Heart right ventricle (tissue), 16 donors: ENCODE measurements around the gene TTC38. TPM values are rescaled to one million over a fixed set of nuclear protein-coding genes. Genes with fewer than 3 reads are reported as not detected.

Experiments
- ATAC-seq, 8 donors: fragments of 200-7000 bp; cut with Tn5 transposase; one replicate each; pipeline ENCODE4 v1.9.1; 2020; ENCODE audit warnings: mild to moderate bottlenecking in 8 of 8, moderate library complexity in 8 of 8, moderate number of reproducible peaks in 1 of 8
- DNase-seq, 2 donors: peaks; one replicate each; pipeline ENCODE4 v3.0.0-alpha.2; 2020
- H3K27ac ChIP-seq, 10 donors: fragments of 200-600 bp; sonication (generic) in 2 of 10; one replicate each; pipeline versions ENCODE4 v1.5.0 to v1.8.0; 2020 to 2022; ENCODE audit warnings: mild to moderate bottlenecking in 3 of 10
- H3K27me3 ChIP-seq, 7 donors: fragments of 200-600 bp; one replicate each; pipeline ENCODE4 v1.8.0; 2021 to 2022; ENCODE audit warnings: mild to moderate bottlenecking in 2 of 7
- H3K36me3 ChIP-seq, 9 donors: fragments of 200-600 bp; sonication (generic) in 1 of 9; one replicate each; pipeline versions ENCODE4 v1.5.0 to v1.8.0; 2020 to 2022; ENCODE audit warnings: mild to moderate bottlenecking in 2 of 9
- H3K4me1 ChIP-seq, 9 donors: fragments of 200-600 bp; sonication (generic) in 1 of 9; one replicate each; pipeline versions ENCODE4 v1.5.0 to v1.8.0; 2020 to 2022; ENCODE audit warnings: mild to moderate bottlenecking in 4 of 9
- H3K4me3 ChIP-seq, 10 donors: fragments of 200-600 bp; sonication (generic) in 2 of 10; one replicate each; pipeline versions ENCODE4 v1.5.0 to v1.8.0; 2020 to 2022; ENCODE audit warnings: mild to moderate bottlenecking in 7 of 10, moderate library complexity in 2 of 10
- H3K9me3 ChIP-seq, 11 donors: fragments of 200-600 bp in 10 of 11; sonication (generic) in 2 of 11; one replicate each; pipeline versions ENCODE4 v1.5.0 to v1.8.0; 2013 to 2022; ENCODE audit warnings: mild to moderate bottlenecking in 2 of 11, control low read depth in 1 of 11, moderate library complexity in 1 of 11
- WGBS, 2 donors: extraction: QIAGEN DNeasy Blood & Tissue Kit; methylation state at CpG; one replicate each; pipeline ENCODE4 v1.1.7; 2013; ENCODE audit warnings: inconsistent platforms in 1 of 2; 5-methylcytosine and 5-hydroxymethylcytosine counted together
- intact Hi-C, 10 donors: fragments of 100-400 bp; cut with DNase I; formaldehyde crosslinking; loops; one replicate each; pipeline versions ENCODE4 v1.11.1 to v1.14.2; 2022
- polyA plus RNA-seq, 2 donors: library from polyadenylated mRNA; stranded (reverse); fragments of 200-250 nt; gene quantifications; one replicate each; pipeline ENCODE4 v1.2.3, GENCODE V29; 2013
- total RNA-seq, 10 donors: library from RNA; stranded (reverse); fragmentation: NEBNext Ultra II Directional in 3 of 10; extraction: Animal tissue kit (Norgen Biotek cat#: 25700) in 3 of 10; gene quantifications; one replicate each; pipeline versions ENCODE4 v1.2.1 to v1.2.4, GENCODE V29; 2021 to 2023
- TF ChIP-seq, protein P1 (sequence below), 9 donors: fragments of 200-600 bp; sonication (generic) in 2 of 9; IDR thresholded peaks; one replicate each; pipeline versions ENCODE4 v1.5.0 to v1.8.0; 2021 to 2022; ENCODE audit warnings: antibody characterized with exemption in 9 of 9, mild to moderate bottlenecking in 5 of 9, moderate library complexity in 1 of 9
- donor health status: Arrhythmogenic right ventricular cardiomyopathy.
- donor health status: ischemic (EF 13 %, LVEDD 7.1; RV severe dilation, severe dysfunction).
- donor health status: healthy with polysubstance abuse.
- donor health status: DM: no; HTN: yes; CAD: no.
- donor health status: DM: no; HTN: no; CAD: no.
- donor health status: ischemic (EF 25% LVEDD 6.9; RV normal size, moderate dysfunction).
- donor health status: ischemic (EF 25% LVEDD 5.7; RV mildly dilated, moderate dysfunction).
- donor health status: healthy.
- donor health status: DM: yes; HTN: yes; CAD: no.
- donor health status: Ischemic cardiomyopathy.
- donor health status: ischemic (EF 35%, LVEDD 5.7; RV mildly dilated, moderate dysfunction).
- donor health status: nonischemic (EF 11% LVEDD 7.7; RV severe dilation, severe dysfunction).
- donor health status: DM: yes; HTN: yes; CAD: no.
- donor health status: PGD.
- donor health status: ischemic (EF 29% LVEDD 5.4; RV normal size, mild dysfunction).
- donor health status: nonischemic (EF 23%, LVEDD 6.1; RV moderate dilation, normal function).

Gene TTC38
- total and polyA plus RNA-seq, 12 donors, result 20.5 to 29.2 (median 26.1) TPM

DNA sequence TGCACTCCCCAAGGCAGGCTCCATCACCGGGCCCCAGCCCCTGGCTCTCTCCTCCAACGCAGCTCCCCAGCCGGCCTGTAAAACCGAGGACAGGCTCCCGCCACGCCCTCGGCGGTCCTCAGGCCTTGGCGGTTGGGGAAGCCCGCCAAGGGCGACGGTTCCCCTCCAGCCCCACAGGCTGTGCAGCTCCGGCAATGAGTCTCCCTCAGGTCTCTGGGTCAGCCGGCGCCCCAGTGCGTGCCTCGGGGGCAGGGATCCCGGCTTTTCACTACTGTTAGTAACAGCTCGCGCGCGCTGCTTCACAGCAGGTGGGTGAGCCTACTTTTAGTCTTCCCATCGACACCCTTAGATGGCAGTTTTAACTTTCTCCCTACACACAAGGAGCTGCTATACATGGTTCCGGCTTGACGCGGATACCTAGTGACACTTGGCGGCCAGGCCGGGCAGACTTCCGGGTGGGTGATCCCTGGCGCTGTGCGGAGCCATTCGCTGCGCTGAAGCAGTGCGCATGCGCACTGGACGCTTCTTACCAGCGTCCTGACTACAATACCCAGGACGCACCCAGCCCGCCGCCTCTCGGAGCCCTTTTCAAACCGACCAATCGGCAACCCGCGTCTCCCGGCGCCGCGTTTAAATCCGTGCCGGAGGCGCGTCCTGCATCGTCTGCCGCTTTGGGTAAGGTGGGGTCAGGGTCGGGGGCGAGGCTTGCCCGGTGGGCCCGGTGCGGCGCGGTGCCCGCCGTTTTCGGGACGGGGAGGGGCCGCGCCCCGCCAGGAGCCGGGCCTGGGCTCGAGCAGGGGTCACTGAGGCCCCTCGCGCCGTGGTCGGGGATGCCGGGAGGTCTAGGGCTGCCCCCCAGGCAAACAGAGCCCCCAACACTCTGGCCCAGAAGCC is 28.7 kb downstream of the TTC38 start, which contains the start of gene GTSE1:
GTSE1 (plus strand) TSS at position 614 of the 894 bp plus-strand sequence. CDS start 531 bp downstream, outside the sequence.
- peaks cover 0 to 27% (median 20%) of the 10 kb centered on the region in 9 donors for H3K36me3 ChIP-seq
- 1 to 2% methylated on average over 73 to 76 of the region's 76 CpGs for WGBS, 2 donors
- ATAC-seq (peak; percentile 97 to 99 (median 98)), DNase-seq (peak; percentile 97 to 99)
- H3K27ac ChIP-seq, result peak within 1 kb of the TSS; percentile 89 to 97 (median 91)
- no peaks in the 10 kb centered on the region for H3K27me3 ChIP-seq
- TF ChIP-seq, protein P1, sequence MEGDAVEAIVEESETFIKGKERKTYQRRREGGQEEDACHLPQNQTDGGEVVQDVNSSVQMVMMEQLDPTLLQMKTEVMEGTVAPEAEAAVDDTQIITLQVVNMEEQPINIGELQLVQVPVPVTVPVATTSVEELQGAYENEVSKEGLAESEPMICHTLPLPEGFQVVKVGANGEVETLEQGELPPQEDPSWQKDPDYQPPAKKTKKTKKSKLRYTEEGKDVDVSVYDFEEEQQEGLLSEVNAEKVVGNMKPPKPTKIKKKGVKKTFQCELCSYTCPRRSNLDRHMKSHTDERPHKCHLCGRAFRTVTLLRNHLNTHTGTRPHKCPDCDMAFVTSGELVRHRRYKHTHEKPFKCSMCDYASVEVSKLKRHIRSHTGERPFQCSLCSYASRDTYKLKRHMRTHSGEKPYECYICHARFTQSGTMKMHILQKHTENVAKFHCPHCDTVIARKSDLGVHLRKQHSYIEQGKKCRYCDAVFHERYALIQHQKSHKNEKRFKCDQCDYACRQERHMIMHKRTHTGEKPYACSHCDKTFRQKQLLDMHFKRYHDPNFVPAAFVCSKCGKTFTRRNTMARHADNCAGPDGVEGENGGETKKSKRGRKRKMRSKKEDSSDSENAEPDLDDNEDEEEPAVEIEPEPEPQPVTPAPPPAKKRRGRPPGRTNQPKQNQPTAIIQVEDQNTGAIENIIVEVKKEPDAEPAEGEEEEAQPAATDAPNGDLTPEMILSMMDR (IDR thresholded peaks at IDR 0.05), result peak in 6 of 9 donors; percentile 26 to 62 (median 49)
- H3K4me3 ChIP-seq, result peak within 1 kb of the TSS; percentile 43 to 76 (median 63)
- H3K4me1 ChIP-seq, result peaks cover 11 to 45% (median 18%) of the 10 kb centered on the region in 9 donors
- H3K9me3 ChIP-seq, result peaks cover 0 to 8% (median 0%) of the 10 kb centered on the region in 11 donors
- intact Hi-C loops, result loop anchor here in 4 of 10 donors (5.0 kb wide), 5 partner anchors 44 to 284 kb away; partner anchors contain the start of gene CDPF1 (in 2 of the 4)

DNA sequence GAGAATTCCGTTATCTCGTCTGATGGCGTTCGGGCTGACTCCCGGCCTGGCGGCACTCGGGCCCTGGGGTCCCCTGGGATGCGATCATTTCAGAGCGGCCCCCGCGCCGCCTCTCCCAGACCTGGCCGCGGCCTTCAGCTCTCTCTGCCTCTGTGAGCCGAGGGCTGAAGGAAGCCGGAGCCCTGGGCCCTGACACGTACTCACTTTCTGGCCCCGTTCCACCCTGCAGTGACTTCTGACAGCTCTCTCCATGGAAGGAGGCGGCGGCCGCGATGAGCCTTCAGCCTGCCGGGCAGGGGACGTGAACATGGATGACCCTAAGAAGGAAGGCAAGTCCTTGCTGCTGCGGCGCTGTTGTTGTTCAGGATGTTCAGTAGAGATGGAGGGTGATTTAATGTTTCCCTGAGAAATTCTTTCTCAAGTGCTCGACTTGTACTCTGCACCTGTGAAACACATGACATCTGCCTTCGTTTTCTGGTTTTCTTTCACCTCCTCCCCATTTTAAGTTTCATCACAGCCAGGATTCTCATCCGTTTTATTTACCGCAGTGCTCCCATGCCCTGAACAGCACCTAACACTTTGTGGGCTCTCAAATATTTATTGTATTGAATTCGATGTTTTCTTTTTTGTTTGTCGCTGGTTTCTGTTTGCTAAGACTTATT is 29.5 kb downstream of the TTC38 start:
- DNase-seq, result no peak
- peak in 2 of 8 donors; percentile 3 to 15 for ATAC-seq
- intact Hi-C loops, result loop anchor here in 4 of 10 donors (5.0 kb wide), 5 partner anchors 45 to 285 kb away; partner anchors contain the start of gene CDPF1 (in 2 of the 4)

DNA sequence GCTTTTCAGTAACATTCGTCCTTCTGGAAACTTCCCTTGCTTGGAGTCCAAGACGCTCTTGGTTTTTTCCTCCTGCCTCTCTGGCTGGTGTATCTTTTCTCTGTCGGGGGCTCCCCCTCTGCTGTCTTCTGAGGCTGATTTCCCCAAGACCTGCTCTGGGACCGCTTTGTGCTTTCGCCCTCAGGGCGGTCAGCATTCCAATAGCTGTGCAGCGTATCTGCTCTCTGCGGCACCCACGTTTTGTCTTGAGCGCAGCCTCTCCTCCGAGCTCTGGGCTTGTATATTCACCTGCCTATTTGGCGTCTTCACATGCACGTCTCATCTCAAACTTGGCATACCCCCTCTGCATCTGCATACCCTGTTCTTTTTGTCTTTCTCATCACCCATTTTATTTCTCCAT is 31.3 kb downstream of the TTC38 start:
- Histone ChIP-seq H3K4me1 (peaks cover 11 to 34% (median 18%) of the 10 kb centered on the region in 9 donors), H3K27ac (no peak overlapping the region), H3K9me3 (no peaks in the 10 kb centered on the region), H3K36me3 (peaks cover 0 to 3% (median 0%) of the 10 kb centered on the region in 9 donors), H3K27me3 (no peaks in the 10 kb centered on the region), H3K4me3 (peak overlapping the region in 2 of 10 donors; percentile 11 to 24)
- TF ChIP-seq, protein P1 (IDR thresholded peaks at IDR 0.05), result no peak
- no peak for ATAC-seq
- no peak for DNase-seq
- intact Hi-C loops, result loop anchor here in 4 of 10 donors (5.0 kb wide), 5 partner anchors 47 to 287 kb away; partner anchors contain the start of gene CDPF1 (in 2 of the 4)
- 78 to 79% methylated on average over 13 of the region's 13 CpGs for WGBS, 2 donors

More for the DNA sequence above, 29.5 kb downstream of the TTC38 start:
- peaks cover 0 to under 1% (median 0%) of the 10 kb centered on the region in 11 donors for H3K9me3 ChIP-seq
- peaks cover 11 to 45% (median 18%) of the 10 kb centered on the region in 9 donors for H3K4me1 ChIP-seq
- TF ChIP-seq, protein P1 (IDR thresholded peaks at IDR 0.05), result no peak
- H3K36me3 ChIP-seq, result peaks cover 0 to 19% (median 12%) of the 10 kb centered on the region in 9 donors
- WGBS, 2 donors, result 6% methylated on average over 32 of the region's 32 CpGs
- H3K27ac ChIP-seq, result peak overlapping the region in 2 of 10 donors; percentile 35 to 96
- peak overlapping the region; percentile 32 to 76 (median 63) for H3K4me3 ChIP-seq
- no peaks in the 10 kb centered on the region for H3K27me3 ChIP-seq

DNA sequence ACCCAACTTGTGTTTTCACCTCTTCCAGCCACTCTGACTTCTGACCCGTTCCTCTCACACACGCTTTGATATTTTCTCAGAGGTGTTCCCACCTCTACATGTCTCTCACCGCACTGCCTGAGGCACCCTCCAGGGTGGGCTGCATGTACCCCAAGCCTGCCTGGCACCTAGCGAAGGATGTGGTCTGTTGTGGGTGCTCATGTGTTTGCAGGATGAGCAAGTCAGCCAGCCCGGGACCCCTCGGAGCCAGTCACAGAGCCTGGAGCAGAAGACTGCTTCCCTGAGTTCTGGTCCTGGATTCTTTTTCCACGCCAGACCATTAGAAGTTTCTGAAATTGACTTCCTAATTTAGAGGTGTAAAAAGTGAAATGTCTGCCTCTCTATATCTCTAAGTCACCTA is 32.7 kb downstream of the TTC38 start:
- H3K4me3 ChIP-seq, result no peak overlapping the region
- no peak overlapping the region for H3K27ac ChIP-seq
- TF ChIP-seq, protein P1 (IDR thresholded peaks at IDR 0.05), result no peak
- ATAC-seq, result no peak
- peaks cover 0 to 3% (median 0%) of the 10 kb centered on the region in 9 donors for H3K36me3 ChIP-seq
- WGBS, 2 donors, result 95 to 99% methylated on average over 7 of the region's 7 CpGs
- no peak for DNase-seq
- intact Hi-C loops, result loop anchor here in 2 of 10 donors (5.0 kb wide), 3 partner anchors 33 to 308 kb away; partner anchors contain the start of gene TTC38 (in 1 of the 2)
- H3K27me3 ChIP-seq, result no peaks in the 10 kb centered on the region
- H3K4me1 ChIP-seq, result peaks cover 11 to 29% (median 17%) of the 10 kb centered on the region in 9 donors
- H3K9me3 ChIP-seq, result no peaks in the 10 kb centered on the region
